PC-3 (cell line): ENCODE data around the gene BNC1.

ENCODE experiments used
- CTCF ChIP-seq: fragments of 300-600 bp; sonication (generic); conservative IDR thresholded peaks from 2 replicates; pipeline ENCODE4 v1.5.1; 2017; ENCODE audit warnings: antibody characterized with exemption, low read depth, mild to moderate bottlenecking, low read length
- EZH2 ChIP-seq: fragments of 300-600 bp; sonication (generic); IDR thresholded peaks from one replicate; pipeline ENCODE4 v1.6.1; 2017; ENCODE audit warnings: antibody characterized with exemption, mild to moderate bottlenecking, low read length; ENCODE audit not compliant: unreplicated experiment

- TF ChIP-seq CTCF (no peak), EZH2 (no peak)
These were observed 35.5 kb downstream of the BNC1 start for GRCh38 chr15:83249030-83249343.
